NT2/D1 (cell line): Measurements from ENCODE around the gene TEX29.

Experiments
- SUZ12 ChIP-seq: IDR thresholded peaks from 2 replicates; pipeline ENCODE4 v1.6.1; 2011; ENCODE audit not compliant: insufficient read length, insufficient read depth; ENCODE audit errors: extremely low read depth
- YY1 ChIP-seq: IDR thresholded peaks from 2 replicates; pipeline ENCODE4 v1.6.1; 2011; ENCODE audit not compliant: insufficient read length, insufficient read depth
- ZNF274 ChIP-seq: IDR thresholded peaks from 2 replicates; pipeline ENCODE4 v1.6.1; 2011; ENCODE audit warnings: mild to moderate bottlenecking, low read depth, low read length

- TF ChIP-seq ZNF274, result no peak
- TF ChIP-seq YY1, result no peak
- no peak for TF ChIP-seq SUZ12
Observed at GRCh38 chr13:111326621-111326965, 6.2 kb downstream of the TEX29 start.
